GM06990 (cell line): ENCODE data around the gene ABCC5.
"Not testable (repeated sequence)": the region's sequence is repeated elsewhere in the genome, so short reads cannot be mapped to it uniquely, and the experiment has no call there.

Experiments
- DNase-seq: peaks from one replicate; pipeline ENCODE4 v3.0.0-alpha.2; 2011; ENCODE audit not compliant: insufficient read length; ENCODE audit errors: extremely low read depth
- H3K27me3 ChIP-seq: replicated peaks from 2 replicates; pipeline ENCODE4 v1.6.0; 2011; ENCODE audit warnings: low read length; ENCODE audit not compliant: control insufficient read depth, insufficient read depth
- H3K36me3 ChIP-seq: 2 replicates; pipeline ENCODE4 v1.5.1; 2011; ENCODE audit warnings: low read length; ENCODE audit not compliant: control insufficient read depth, insufficient read depth
- H3K4me3 ChIP-seq: replicated peaks from 2 replicates; pipeline ENCODE4 v1.5.1; 2011; ENCODE audit warnings: low read depth, mild to moderate bottlenecking, control low read depth, low read length
- TF ChIP-seq, protein P1 (sequence below): IDR thresholded peaks from 2 replicates; pipeline ENCODE4 v1.5.1; 2011; ENCODE audit warnings: low read length, control low read depth, mild to moderate bottlenecking, inconsistent platforms; ENCODE audit not compliant: insufficient read depth, poor library complexity, severe bottlenecking

The ABCC5 gene

GRCh38 chr3:184052767-184053166, 35.1 kb upstream of the ABCC5 start, which contains the start of gene HTR3C:
TSS of gene HTR3C (plus strand) at chr3:184053047. CDS start at chr3:184053081, 34 bp downstream.
- H3K27me3 ChIP-seq: no peaks in the 10 kb centered on the region
- no peaks in the 10 kb centered on the region for H3K36me3 ChIP-seq
- TF ChIP-seq, protein P1, sequence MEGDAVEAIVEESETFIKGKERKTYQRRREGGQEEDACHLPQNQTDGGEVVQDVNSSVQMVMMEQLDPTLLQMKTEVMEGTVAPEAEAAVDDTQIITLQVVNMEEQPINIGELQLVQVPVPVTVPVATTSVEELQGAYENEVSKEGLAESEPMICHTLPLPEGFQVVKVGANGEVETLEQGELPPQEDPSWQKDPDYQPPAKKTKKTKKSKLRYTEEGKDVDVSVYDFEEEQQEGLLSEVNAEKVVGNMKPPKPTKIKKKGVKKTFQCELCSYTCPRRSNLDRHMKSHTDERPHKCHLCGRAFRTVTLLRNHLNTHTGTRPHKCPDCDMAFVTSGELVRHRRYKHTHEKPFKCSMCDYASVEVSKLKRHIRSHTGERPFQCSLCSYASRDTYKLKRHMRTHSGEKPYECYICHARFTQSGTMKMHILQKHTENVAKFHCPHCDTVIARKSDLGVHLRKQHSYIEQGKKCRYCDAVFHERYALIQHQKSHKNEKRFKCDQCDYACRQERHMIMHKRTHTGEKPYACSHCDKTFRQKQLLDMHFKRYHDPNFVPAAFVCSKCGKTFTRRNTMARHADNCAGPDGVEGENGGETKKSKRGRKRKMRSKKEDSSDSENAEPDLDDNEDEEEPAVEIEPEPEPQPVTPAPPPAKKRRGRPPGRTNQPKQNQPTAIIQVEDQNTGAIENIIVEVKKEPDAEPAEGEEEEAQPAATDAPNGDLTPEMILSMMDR: no peak
- DNase-seq: no peak
- no peak within 1 kb of the TSS for H3K4me3 ChIP-seq

GRCh38 chr3:184050217-184050847, 32.6 kb upstream of the ABCC5 start:
- TF ChIP-seq, protein P1: no peak
- Histone ChIP-seq H3K36me3 (no peaks in the 10 kb centered on the region), H3K27me3 (no peaks in the 10 kb centered on the region), H3K4me3 (no peak overlapping the region)
- DNase-seq: no peak

DNA sequence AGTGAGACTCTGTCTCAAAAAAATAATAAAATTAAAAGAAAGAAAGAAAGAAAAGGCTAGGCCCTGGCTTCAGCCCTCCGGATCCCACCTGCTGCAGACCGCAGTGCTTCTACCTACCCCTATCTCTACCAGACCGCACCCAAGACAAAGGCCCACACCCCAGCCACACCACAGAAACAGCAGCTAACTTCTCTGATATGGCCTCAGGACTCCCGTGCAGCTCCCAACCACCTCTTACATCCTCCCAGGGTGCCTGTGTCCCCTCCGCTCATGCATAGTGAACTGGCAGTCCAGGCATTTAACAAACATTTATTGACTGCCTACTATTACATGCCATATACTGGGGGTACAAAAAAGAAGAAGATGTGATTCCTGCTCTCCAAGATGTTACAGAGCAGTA, 28.3 kb upstream of the ABCC5 start:
- DNase-seq: no peak
- Histone ChIP-seq H3K36me3 (no peaks in the 10 kb centered on the region), H3K4me3 (no peak overlapping the region), H3K27me3 (no peaks in the 10 kb centered on the region)
- TF ChIP-seq, protein P1: no peak

GRCh38 chr3:184042617-184043016, 24.9 kb upstream of the ABCC5 start:
- Histone ChIP-seq H3K27me3 (no peaks in the 10 kb centered on the region), H3K36me3 (no peaks in the 10 kb centered on the region), H3K4me3 (no peak overlapping the region)
- TF ChIP-seq, protein P1: no peak
- DNase-seq: no peak

DNA sequence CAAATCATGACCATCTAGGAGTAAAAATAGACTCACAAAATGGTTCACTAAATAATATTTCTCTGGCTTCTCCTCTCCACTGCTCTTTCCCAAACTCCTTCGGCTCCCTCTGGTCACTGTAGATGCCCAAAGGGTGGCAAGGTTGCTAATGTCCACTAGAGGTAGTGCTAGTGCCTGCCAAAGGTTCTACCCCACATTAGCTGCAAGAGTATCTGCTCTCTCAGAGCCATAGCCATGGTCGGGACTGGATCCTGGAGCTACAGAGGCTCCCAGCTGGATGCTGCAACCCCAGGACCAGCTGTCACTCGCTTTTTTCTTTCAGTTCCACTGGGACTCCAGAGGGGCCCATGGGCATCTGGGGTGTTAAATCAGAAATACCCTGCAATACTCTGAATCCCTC, 22.3 kb upstream of the ABCC5 start:
- Histone ChIP-seq H3K36me3 (no peaks in the 10 kb centered on the region), H3K4me3 (no peak overlapping the region), H3K27me3 (no peaks in the 10 kb centered on the region)
- DNase-seq: no peak
- TF ChIP-seq, protein P1: no peak

- Histone ChIP-seq H3K4me3 (no peak overlapping the region), H3K36me3 (no peaks in the 10 kb centered on the region), H3K27me3 (no peaks in the 10 kb centered on the region)
- TF ChIP-seq, protein P1: no peak
- no peak for DNase-seq
Observed at GRCh38 chr3:184039414-184039813, 21.7 kb upstream of the ABCC5 start.

DNA sequence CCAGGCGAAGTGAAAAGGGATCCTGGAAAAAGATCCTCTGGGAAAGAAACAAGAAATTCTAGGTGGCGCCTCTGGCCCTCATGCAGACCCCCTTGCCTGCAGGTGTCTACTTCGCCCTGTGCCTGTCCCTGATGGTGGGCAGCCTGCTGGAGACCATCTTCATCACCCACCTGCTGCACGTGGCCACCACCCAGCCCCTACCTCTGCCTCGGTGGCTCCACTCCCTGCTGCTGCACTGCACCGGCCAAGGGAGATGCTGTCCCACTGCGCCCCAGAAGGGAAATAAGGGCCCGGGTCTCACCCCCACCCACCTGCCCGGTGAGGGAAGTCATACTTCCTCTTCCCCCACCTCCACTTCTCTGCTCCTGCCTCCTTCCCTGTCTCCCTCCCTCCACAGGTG, 20.6 kb upstream of the ABCC5 start:
- not testable (repeated sequence) for DNase-seq, H3K36me3 ChIP-seq, H3K4me3 ChIP-seq, H3K27me3 ChIP-seq
